Neuronal stem cell (in vitro differentiated cells): ENCODE measurements around the gene RAB6B.
A peak's percentile ranks its signal among the peaks of the same experiment; 100 is the strongest.

Experiments used
- DNase-seq: peaks from one replicate; pipeline ENCODE4 v3.0.0-alpha.2; 2013; ENCODE audit warnings: low spot score
- H2AFZ ChIP-seq: one replicate; pipeline ENCODE4 v1.6.1; 2013; ENCODE audit warnings: mild to moderate bottlenecking, low read length, inconsistent platforms
- H2AK5ac ChIP-seq: 2 replicates; pipeline ENCODE4 v1.6.1; 2013; ENCODE audit warnings: low read depth, mild to moderate bottlenecking, inconsistent platforms, low read length, moderate library complexity, mixed read lengths
- H2BK120ac ChIP-seq: 2 replicates; pipeline ENCODE4 v1.6.1; 2013; ENCODE audit warnings: low read depth, mild to moderate bottlenecking, inconsistent platforms, low read length, moderate library complexity, mixed read lengths
- H2BK12ac ChIP-seq: one replicate; pipeline ENCODE4 v1.6.1; 2013; ENCODE audit warnings: low read length, inconsistent platforms
- H2BK15ac ChIP-seq: 2 replicates; pipeline ENCODE4 v1.6.1; 2013; ENCODE audit warnings: mild to moderate bottlenecking, low read length, inconsistent platforms, mixed read lengths
- H2BK5ac ChIP-seq: one replicate; pipeline ENCODE4 v1.6.1; 2013; ENCODE audit warnings: inconsistent platforms, mild to moderate bottlenecking, low read length, moderate library complexity
- H3K14ac ChIP-seq: one replicate; pipeline ENCODE4 v1.6.1; 2013; ENCODE audit warnings: low read length, inconsistent platforms
- H3K18ac ChIP-seq: 2 replicates; pipeline ENCODE4 v1.6.1; 2013; ENCODE audit warnings: low read length, inconsistent platforms
- H3K23ac ChIP-seq: 2 replicates; pipeline ENCODE4 v1.6.1; 2013; ENCODE audit warnings: low read depth, mild to moderate bottlenecking, mixed read lengths, low read length, inconsistent platforms; ENCODE audit not compliant: poor library complexity
- H3K27ac ChIP-seq: replicated peaks from 3 replicates; pipeline ENCODE4 v1.5.1; 2013; ENCODE audit warnings: low read length, inconsistent platforms
- H3K27me3 ChIP-seq, 3 experiments: 2 replicates each; pipeline ENCODE4 v1.6.1; 2013; ENCODE audit warnings: low read length in 3 of 3, mild to moderate bottlenecking in 2 of 3, inconsistent platforms in 1 of 3, low read depth in 1 of 3, mixed read lengths in 1 of 3, moderate library complexity in 1 of 3; ENCODE audit not compliant: control insufficient read depth in 3 of 3, insufficient read depth in 3 of 3
- H3K36me3 ChIP-seq, 2 donors: replicated peaks in 1 of 2; 2 replicates each; pipeline ENCODE4 v1.6.1; 2013; ENCODE audit warnings: low read length in 2 of 2; ENCODE audit not compliant: control insufficient read depth in 2 of 2, insufficient read depth in 2 of 2
- H3K4ac ChIP-seq: 2 replicates; pipeline ENCODE4 v1.6.1; 2013; ENCODE audit warnings: inconsistent platforms, mild to moderate bottlenecking, low read length, moderate library complexity
- H3K4me1 ChIP-seq, 2 donors: 1 replicate in 1 of 2; 2 replicates in 1 of 2; pipeline ENCODE4 v1.6.1; 2013; ENCODE audit warnings: low read length in 2 of 2, low read depth in 1 of 2; ENCODE audit not compliant: control insufficient read depth in 2 of 2, insufficient read depth in 1 of 2
- H3K4me2 ChIP-seq: one replicate; pipeline ENCODE4 v1.6.1; 2013; ENCODE audit warnings: mild to moderate bottlenecking, low read length, inconsistent platforms; ENCODE audit not compliant: insufficient read depth, poor library complexity, severe bottlenecking
- H3K4me3 ChIP-seq, 2 donors: 2 replicates each; pipeline ENCODE4 v1.5.1; 2013; ENCODE audit warnings: low read length in 2 of 2, mild to moderate bottlenecking in 2 of 2, inconsistent platforms in 1 of 2, moderate library complexity in 1 of 2
- H3K79me1 ChIP-seq: one replicate; pipeline ENCODE4 v1.6.1; 2013; ENCODE audit warnings: low read depth, mild to moderate bottlenecking, inconsistent platforms, low read length, moderate library complexity
- H3K9ac ChIP-seq: one replicate; pipeline ENCODE4 v1.6.1; 2013; ENCODE audit warnings: mild to moderate bottlenecking, low read depth, low read length, inconsistent platforms; ENCODE audit not compliant: poor library complexity
- H3K9me3 ChIP-seq, 2 donors: replicated peaks in 1 of 2; 2 replicates each; pipeline versions ENCODE3 to v1.6.1; 2013; ENCODE audit warnings: low read length in 2 of 2, mild to moderate bottlenecking in 2 of 2, inconsistent platforms in 1 of 2, low read depth in 1 of 2, mixed read lengths in 1 of 2, moderate library complexity in 1 of 2; ENCODE audit not compliant: control insufficient read depth in 2 of 2, insufficient read depth in 1 of 2
- H4K8ac ChIP-seq: one replicate; pipeline ENCODE4 v1.6.1; 2013; ENCODE audit warnings: low read depth, mild to moderate bottlenecking, inconsistent platforms, low read length, moderate library complexity
- H4K91ac ChIP-seq: one replicate; pipeline ENCODE4 v1.6.1; 2013; ENCODE audit warnings: low read length, low read depth, mild to moderate bottlenecking, inconsistent platforms; ENCODE audit not compliant: poor library complexity
- whole genome bisulfite sequencing, 2 donors: extraction: QIAGEN DNeasy Blood & Tissue Kit; methylation state at CpG; one replicate each; pipeline ENCODE4 v1.1.7; 2013; ENCODE audit warnings: missing lambda C conversion rate in 2 of 2, mixed read lengths in 1 of 2; ENCODE audit not compliant: insufficient read length in 2 of 2, insufficient replicate concordance in 1 of 2; ENCODE audit errors: extremely low coverage in 2 of 2; 5-methylcytosine and 5-hydroxymethylcytosine counted together

Gene RAB6B

GRCh38 chr3:133815386-133815785, 80.3 kb downstream of the RAB6B start:
- Histone ChIP-seq H2AFZ (no peak overlapping the region), H2BK120ac (no peak overlapping the region), H3K23ac (no peak overlapping the region), H4K91ac (no peak overlapping the region), H3K4ac (no peak overlapping the region), H3K18ac (no peak overlapping the region), H2AK5ac (no peak overlapping the region), H3K36me3 (peaks cover 16 to 90% of the 10 kb centered on the region in 2 donors), H3K9me3 (no peaks in the 10 kb centered on the region), H4K8ac (no peak overlapping the region), H3K27ac (no peak overlapping the region), H3K14ac (no peak overlapping the region), H3K4me1 (no peaks in the 10 kb centered on the region), H3K79me1 (no peaks in the 10 kb centered on the region), H2BK15ac (no peak overlapping the region), H3K9ac (no peak overlapping the region), H3K4me2 (no peak overlapping the region), H2BK12ac (no peak overlapping the region), H3K4me3 (no peak overlapping the region), H2BK5ac (no peak overlapping the region), H3K27me3 (no peaks in the 10 kb centered on the region)
- no peak for DNase-seq
- WGBS, 2 donors = no CpG with 5 or more reads among the region's 2 CpGs

DNA sequence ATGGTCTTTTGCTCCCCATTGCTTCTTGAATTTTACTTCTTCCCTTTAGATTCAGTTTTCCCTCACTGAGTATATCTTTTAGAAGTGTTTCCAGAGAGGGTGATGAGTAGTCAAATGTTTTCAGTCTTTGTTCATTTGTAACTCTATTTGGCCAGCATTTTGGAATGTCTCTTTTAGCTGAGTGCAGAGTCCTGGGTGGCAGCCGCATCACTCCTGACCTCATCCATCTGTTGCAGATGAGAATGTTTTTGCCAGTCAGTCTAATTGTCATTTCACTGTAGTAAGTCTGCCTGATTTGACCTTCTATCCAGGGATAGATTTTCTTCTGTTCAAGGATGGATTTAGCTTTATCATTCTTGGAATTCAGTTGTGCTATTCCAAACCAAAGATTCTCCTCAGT, 82.8 kb downstream of the RAB6B start:
- Histone ChIP-seq H2BK5ac (no peak overlapping the region), H2AK5ac (no peak overlapping the region), H3K27me3 (no peaks in the 10 kb centered on the region), H2AFZ (no peak overlapping the region), H2BK15ac (no peak overlapping the region), H3K18ac (no peak overlapping the region), H3K9ac (no peak overlapping the region), H4K8ac (no peak overlapping the region), H3K4ac (no peak overlapping the region), H3K14ac (no peak overlapping the region), H3K4me1 (no peaks in the 10 kb centered on the region), H3K4me3 (no peak overlapping the region), H4K91ac (no peak overlapping the region), H2BK120ac (no peak overlapping the region), H2BK12ac (no peak overlapping the region), H3K79me1 (no peaks in the 10 kb centered on the region), H3K9me3 (no peaks in the 10 kb centered on the region), H3K27ac (no peak overlapping the region), H3K36me3 (peaks cover 12 to 89% of the 10 kb centered on the region in 2 donors), H3K4me2 (no peak overlapping the region), H3K23ac (no peak overlapping the region)
- no peak for DNase-seq
- no CpG with 5 or more reads among the region's 1 CpG for WGBS, 2 donors

DNA sequence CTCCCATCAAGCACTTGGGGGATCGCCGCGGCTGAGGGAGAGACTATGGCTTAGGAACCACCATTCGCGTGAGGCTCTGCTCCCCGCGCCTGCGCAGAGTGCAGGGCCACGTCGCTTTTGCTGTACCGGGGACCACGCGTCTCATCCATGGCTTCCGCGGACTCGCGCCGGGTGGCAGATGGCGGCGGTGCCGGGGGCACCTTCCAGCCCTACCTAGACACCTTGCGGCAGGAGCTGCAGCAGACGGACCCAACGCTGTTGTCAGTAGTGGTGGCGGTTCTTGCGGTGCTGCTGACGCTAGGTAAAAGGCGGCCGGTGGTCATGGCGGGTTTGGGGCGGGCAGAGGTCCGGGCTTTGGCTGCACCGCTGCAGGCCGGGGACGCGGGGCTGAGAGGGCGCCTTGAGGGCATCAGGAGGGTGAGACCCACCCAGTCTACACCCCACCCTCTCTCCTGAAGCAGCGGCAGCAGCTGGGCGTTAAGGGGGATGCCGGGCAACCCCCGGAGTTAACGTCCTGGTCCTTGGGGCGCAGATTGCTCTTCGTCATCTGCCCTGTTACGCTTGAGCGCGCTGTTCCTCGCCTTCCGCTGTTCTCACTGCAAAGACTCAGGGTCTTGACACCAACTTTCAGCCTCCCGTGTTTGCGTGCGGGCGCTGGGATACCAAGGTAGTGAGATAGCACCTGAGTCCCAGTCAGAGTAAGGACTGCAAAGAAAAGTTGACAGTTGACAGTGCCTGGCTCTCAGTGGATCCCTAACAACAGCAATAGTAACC, 89.8 kb downstream of the RAB6B start, which contains the start of gene SRPRB:
Gene SRPRB, plus strand, starts transcription at position 114 of the 774 bp plus-strand sequence. Its CDS starts 34 bp downstream, at position 148.
- Histone ChIP-seq H3K14ac (no peak within 1 kb of the TSS), H3K4me3 (peak within 1 kb of the TSS; percentile 85 to 93), H3K4ac (no peak within 1 kb of the TSS), H4K91ac (no peak within 1 kb of the TSS), H3K36me3 (peaks cover 5 to 31% of the 10 kb centered on the region in 2 donors), H2AFZ (peak within 1 kb of the TSS; percentile 93), H3K4me1 (peaks cover 0 to 6% of the 10 kb centered on the region in 2 donors), H3K79me1 (no peaks in the 10 kb centered on the region), H4K8ac (no peak within 1 kb of the TSS), H2AK5ac (no peak within 1 kb of the TSS), H3K18ac (peak within 1 kb of the TSS; percentile 45), H3K27me3 (peaks cover 0 to 6% (median 0%) of the 10 kb centered on the region in 3 experiments), H2BK5ac (no peak within 1 kb of the TSS), H3K23ac (peak within 1 kb of the TSS; percentile 65), H3K9me3 (no peaks in the 10 kb centered on the region), H3K4me2 (peak within 1 kb of the TSS; percentile 69), H2BK15ac (no peak within 1 kb of the TSS), H3K9ac (peak within 1 kb of the TSS; percentile 93), H2BK12ac (no peak within 1 kb of the TSS), H3K27ac (no peak within 1 kb of the TSS), H2BK120ac (no peak within 1 kb of the TSS)
- no CpG with 5 or more reads among the region's 53 CpGs for WGBS, 2 donors
- DNase-seq = peak; percentile 89

DNA sequence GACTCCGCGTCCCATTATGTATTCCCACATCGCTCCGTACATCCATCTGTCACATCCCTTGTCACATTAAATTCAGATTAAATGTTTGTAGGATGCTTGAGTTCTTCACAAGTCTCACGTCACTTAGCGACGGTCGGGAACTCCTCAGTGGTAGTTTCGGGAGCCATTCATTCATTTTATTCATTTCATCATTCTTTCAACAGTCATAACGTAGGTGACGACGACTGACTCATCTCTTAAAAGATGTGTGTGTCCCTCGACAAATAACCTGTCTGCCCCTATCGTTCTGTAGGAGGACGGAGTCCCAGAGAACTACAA, 90.3 kb downstream of the RAB6B start:
- Histone ChIP-seq H3K18ac (no peak overlapping the region), H2BK5ac (no peak overlapping the region), H3K4me3 (peak overlapping the region in 1 of 2 donors; percentile 85), H3K27me3 (peaks cover 0 to 7% (median 0%) of the 10 kb centered on the region in 3 experiments), H3K9ac (no peak overlapping the region), H2AK5ac (no peak overlapping the region), H3K23ac (no peak overlapping the region), H3K9me3 (no peaks in the 10 kb centered on the region), H2BK15ac (no peak overlapping the region), H3K4me2 (peak overlapping the region; percentile 56), H3K27ac (no peak overlapping the region), H4K91ac (no peak overlapping the region), H2BK120ac (no peak overlapping the region), H3K4me1 (peaks cover 0 to 6% of the 10 kb centered on the region in 2 donors), H3K14ac (no peak overlapping the region), H2BK12ac (no peak overlapping the region), H3K4ac (no peak overlapping the region), H3K36me3 (peaks cover 4 to 26% of the 10 kb centered on the region in 2 donors), H4K8ac (no peak overlapping the region), H3K79me1 (no peaks in the 10 kb centered on the region), H2AFZ (peak overlapping the region; percentile 93)
- no peak for DNase-seq
- no CpG with 5 or more reads among the region's 15 CpGs for WGBS, 2 donors
